Fibroblast of skin of scalp (primary cell): ENCODE data around the gene GTF2H1.
"Not testable (repeated sequence)": the region's sequence is repeated elsewhere in the genome, so short reads cannot be mapped to it uniquely, and the experiment has no call there.

Source experiments
- DNase-seq: peaks from one replicate; pipeline ENCODE4 v3.0.0-alpha.2; 2013

Gene GTF2H1

GRCh38 chr11:18319914-18320313 lies 2.5 kb upstream of the GTF2H1 start:
- no peak for DNase-seq

- DNase-seq = no peak
These were observed 1.8 kb upstream of the GTF2H1 start for GRCh38 chr11:18320617-18321016.

- no peak for DNase-seq
These were observed 794 bp upstream of the GTF2H1 start for GRCh38 chr11:18321578-18321968.

- no peak for DNase-seq
These were observed 627 bp downstream of the GTF2H1 start for GRCh38 chr11:18322818-18323570.

- DNase-seq = not testable (repeated sequence)
These were observed 1.5 kb downstream of the GTF2H1 start for GRCh38 chr11:18323881-18324280.

- DNase-seq = no peak
These were observed 2.0 kb downstream of the GTF2H1 start for GRCh38 chr11:18324381-18324780.

- DNase-seq = no peak
These were observed 7.0 kb downstream of the GTF2H1 start for GRCh38 chr11:18329196-18329870.

GRCh38 chr11:18330921-18331320 lies 8.6 kb downstream of the GTF2H1 start:
- no peak for DNase-seq

- no peak for DNase-seq
These were observed 9.9 kb downstream of the GTF2H1 start for GRCh38 chr11:18332302-18332701.

- DNase-seq = no peak
These were observed 10.5 kb downstream of the GTF2H1 start for GRCh38 chr11:18332891-18333290.

GRCh38 chr11:18347471-18348125 lies 25.2 kb downstream of the GTF2H1 start:
- DNase-seq = peak; percentile 78

GRCh38 chr11:18352581-18352980 lies 30.2 kb downstream of the GTF2H1 start:
- DNase-seq = peak; percentile 22

GRCh38 chr11:18358646-18359045 lies 36.3 kb downstream of the GTF2H1 start:
- DNase-seq = no peak

GRCh38 chr11:18361154-18361553 lies 38.8 kb downstream of the GTF2H1 start:
- DNase-seq = no peak

- no peak for DNase-seq
These were observed 42.2 kb downstream of the GTF2H1 start for GRCh38 chr11:18364495-18365073.

- DNase-seq = no peak
These were observed 43.4 kb downstream of the GTF2H1 start for GRCh38 chr11:18365741-18366140.

GRCh38 chr11:18366286-18366685 lies 43.9 kb downstream of the GTF2H1 start:
- DNase-seq = no peak

- DNase-seq = peak; percentile 21
These were observed 45.1 kb downstream of the GTF2H1 start for GRCh38 chr11:18367431-18367830.

GRCh38 chr11:18368221-18368620 lies 45.9 kb downstream of the GTF2H1 start:
- DNase-seq = peak; percentile 24

GRCh38 chr11:18369398-18369797 lies 47.0 kb downstream of the GTF2H1 start:
- DNase-seq = no peak

GRCh38 chr11:18371279-18371678 lies 48.9 kb downstream of the GTF2H1 start:
- DNase-seq = no peak

- DNase-seq = no peak
These were observed 49.8 kb downstream of the GTF2H1 start for GRCh38 chr11:18372201-18372600.

GRCh38 chr11:18374956-18375355 lies 52.6 kb downstream of the GTF2H1 start:
- no peak for DNase-seq
